ENCODE data around the gene KCNN1.
"Not testable (repeated sequence)": the region's sequence is repeated elsewhere in the genome, so short reads cannot be mapped to it uniquely, and the experiment has no call there.

The KCNN1 gene

DNA sequence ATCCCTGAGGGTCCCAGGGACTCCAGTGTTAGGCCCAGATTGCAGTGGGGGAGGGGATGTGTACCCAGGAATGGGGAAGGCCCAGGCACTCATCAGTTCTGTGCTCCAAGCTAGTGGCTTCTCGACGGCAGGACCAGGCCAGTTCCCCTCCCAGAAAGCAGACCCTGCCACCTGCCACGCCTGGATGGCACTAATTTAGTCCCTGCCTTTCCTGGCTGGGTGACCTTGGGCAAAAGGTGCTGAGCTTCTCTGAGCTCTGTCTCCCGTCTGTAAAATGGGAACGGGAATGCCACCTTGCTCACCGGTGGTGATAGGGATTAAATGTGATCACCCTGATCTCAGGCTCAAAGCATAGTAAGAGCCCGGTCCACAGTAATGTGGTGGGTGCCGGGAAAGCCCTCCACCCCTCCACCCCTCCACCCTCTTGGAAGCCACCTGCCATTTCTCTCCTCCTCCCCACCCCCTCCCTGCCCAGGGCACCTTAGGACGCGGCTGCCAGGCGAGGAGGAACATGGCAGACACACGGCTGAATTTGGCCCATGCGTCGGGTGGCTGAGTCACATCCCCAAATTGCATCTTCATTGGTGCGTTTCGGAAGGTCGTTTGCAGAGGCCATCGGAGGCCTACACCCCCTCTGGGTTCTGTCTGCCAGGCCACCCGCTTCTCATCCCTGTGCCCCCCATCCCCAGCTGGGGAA is 2.3 kb downstream of the KCNN1 start:
- no peak for DNase-seq (ENCODE audit: low read depth)

DNA sequence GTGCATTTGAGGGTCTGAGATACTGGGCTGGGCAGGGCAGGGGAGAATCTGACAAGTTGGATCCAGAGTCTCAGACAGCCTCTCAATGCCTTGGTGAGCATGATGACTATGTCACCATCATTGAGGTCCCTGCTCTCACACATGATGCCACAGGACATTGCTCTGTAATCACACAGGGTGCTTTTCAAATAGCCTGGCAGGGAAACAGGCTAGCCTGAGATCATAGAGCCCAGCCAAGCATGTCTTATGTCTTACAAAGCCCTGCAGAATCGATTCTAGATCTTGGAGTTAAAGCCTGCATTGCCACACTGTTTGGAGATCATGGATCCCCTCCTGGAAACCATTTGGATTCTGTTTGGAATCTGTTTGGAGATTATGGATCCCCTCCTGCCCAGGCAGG is 5.3 kb downstream of the KCNN1 start:
- DNase-seq (ENCODE audit: low read depth): no peak

DNA sequence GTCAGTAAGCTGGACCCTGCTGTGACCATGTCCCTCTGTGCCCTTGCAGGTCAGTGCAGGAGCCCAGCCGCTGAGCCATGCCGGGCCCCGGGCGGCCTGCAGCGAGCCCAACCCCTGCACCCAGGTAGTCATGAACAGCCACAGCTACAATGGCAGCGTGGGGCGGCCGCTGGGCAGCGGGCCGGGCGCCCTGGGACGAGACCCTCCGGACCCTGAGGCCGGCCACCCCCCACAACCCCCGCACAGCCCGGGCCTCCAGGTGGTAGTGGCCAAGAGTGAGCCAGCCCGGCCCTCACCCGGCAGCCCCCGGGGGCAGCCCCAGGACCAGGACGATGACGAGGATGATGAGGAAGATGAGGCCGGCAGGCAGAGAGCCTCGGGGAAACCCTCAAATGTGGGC is 6.9 kb downstream of the KCNN1 start:
- no peak for DNase-seq (ENCODE audit: low read depth)

DNA sequence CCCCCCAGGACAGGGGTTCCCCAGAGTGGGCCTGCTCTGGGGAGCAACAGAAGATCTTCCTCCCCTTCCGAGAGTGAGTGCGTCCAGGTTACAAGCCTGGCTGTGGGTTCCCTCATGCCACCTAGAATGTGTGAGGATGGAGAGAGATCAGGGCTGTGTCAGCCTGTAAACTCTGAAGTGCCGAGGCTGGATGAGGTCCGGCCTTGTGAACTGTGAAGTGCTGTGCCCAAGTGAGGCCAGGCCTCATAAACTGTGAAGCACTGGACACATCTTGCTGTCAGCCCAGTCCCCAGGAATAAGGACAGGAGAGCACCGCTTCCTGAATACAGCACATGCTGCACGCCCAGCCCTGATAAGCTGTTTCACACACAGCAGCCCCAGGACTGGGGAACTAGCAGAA is 7.6 kb downstream of the KCNN1 start:
- no peak for DNase-seq (ENCODE audit: low read depth)

DNA sequence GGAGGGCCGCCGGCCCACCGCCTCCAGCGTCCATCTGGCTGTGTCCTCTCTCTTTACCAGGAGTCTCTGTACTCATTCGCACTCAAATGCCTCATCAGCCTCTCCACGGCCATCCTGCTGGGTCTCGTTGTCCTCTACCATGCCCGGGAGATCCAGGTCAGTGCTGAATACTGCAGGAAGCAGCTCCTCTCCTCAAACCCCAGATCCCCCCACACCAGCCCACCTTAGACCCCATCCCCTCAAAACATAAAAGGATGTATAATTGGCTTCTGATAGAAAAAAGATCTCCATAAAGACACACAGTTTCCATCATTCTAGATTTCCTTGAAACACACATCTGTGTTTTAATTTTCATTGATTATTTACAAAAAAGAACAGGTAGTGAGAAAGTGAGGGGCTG is 8.1 kb downstream of the KCNN1 start:
- no peak for DNase-seq (ENCODE audit: low read depth)

DNA sequence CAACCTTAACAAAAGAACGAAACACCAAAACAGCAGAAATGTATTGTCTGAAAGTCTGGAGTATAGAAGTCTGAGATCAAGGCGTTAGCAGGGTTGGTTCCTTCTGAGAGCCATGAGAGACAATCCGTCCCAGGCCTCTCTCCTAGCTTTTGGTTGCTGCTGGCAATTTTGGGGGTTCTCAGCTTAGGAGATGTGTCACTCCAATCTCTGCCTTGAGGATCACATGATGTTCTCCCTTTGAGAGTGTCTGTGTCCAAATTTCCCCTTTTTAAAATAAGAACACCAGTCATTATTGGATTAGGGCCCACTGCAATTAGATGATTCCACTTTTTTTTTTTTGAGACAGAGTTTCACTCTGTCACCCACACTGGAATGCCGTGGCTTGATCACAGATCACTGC is 10.1 kb downstream of the KCNN1 start:
- no peak for DNase-seq (ENCODE audit: low read depth)

DNA sequence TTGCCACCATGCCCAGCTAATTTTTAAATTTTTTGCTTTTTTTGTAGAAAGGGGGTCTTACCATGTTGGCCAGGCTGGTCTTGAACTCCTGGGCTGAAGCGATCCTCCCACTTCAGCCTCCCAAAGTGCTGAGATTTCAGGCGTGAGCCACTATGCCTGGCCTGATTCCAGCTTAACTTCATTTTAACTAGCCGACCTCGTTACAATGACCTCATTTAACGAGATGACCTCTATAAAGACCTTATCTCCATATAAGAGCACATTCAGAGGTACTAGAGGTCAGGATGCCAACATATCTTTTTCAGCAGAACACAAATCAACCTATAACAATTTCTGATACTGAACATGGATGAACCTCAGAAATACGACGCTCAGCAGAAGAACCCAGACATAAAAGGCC is 10.6 kb downstream of the KCNN1 start:
- no peak for DNase-seq (ENCODE audit: low read depth)

DNA sequence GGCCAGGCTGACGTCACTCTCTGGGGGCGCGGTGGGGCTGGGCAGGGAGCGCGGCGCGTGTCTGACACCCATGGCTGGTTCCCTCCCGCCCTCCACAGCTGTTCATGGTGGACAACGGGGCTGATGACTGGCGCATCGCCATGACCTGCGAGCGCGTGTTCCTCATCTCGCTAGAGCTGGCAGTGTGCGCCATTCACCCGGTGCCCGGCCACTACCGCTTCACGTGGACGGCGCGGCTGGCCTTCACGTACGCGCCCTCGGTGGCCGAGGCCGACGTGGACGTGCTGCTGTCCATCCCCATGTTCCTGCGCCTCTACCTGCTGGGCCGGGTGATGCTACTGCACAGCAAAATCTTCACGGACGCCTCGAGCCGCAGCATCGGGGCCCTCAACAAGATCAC is 14.7 kb downstream of the KCNN1 start:
- DNase-seq (ENCODE audit: low read depth): no peak

DNA sequence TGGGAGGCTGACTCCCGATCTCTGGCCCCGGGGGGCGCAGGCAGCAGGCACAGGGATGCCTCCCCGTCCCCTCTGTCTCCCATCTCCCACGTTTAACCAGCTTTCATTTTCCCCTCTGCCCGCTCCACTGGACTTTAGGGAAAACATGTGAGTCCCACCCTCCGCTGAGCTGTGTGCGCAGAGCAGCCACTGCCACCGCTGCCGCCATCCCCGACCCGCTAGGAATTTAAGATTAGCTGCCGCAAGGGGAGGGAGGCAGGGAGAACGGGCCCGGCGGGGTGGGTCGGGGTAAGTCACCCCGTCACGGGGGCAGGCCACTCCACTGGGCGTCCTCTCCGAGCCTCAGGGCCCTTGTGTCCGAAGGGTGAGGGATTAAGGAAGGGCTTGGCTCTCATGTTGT is 15.5 kb downstream of the KCNN1 start:
- no peak for DNase-seq (ENCODE audit: low read depth)

DNA sequence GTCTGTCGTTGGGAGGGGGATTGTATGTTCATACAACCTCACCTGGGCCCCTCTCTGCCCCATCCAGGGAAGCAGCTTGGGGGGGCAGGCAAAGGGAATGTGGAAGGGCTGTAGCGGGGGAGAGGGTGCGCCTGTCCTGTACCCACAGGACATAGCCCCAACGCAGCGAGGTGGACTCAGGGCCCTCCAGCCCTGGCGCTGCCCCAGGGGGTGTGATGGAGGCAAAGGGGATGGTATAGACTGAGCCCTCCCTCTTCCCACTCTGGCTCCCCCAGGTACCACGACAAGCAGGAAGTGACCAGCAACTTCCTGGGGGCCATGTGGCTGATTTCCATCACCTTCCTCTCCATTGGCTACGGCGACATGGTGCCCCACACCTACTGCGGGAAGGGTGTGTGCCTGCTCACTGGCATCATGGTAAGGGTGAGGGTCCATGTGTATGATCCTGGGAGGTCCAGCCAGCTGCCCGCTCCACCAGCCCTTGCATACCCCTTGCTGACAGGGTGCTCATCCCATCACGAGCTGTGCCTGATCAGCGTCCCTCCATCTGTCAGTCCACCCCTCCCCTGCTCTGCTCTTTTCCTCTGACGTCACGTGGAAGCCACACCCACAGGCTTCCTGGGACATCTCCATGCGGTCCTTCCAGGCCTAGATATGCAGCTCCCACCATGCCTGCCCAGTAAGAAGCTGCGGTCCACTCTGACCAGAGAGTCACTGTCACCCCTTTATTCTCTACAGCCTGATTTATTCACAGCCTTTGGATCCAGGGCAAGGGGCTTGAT is 18.3 kb downstream of the KCNN1 start:
- DNase-seq (ENCODE audit: low read depth): no peak

DNA sequence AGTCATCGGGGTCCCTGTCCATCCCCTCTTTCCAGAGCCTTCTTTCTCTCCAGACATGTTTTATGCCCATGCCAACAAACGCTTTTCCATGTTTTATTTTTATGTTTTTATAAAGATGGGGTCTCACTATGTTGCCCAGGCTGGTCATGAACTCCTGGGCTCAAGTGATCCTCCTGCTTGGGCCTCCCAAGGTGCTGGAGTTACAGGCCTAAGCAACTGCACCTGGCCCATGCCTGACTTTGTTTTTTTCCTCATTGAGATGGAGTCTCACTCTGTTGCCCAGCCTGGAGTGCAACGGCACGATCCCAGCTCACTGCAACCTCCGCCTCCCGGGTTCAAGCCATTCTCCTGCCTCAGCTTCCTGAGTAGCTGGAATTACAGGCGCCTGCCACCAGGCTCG is 19.7 kb downstream of the KCNN1 start:
- DNase-seq (ENCODE audit: low read depth): not testable (repeated sequence)

DNA sequence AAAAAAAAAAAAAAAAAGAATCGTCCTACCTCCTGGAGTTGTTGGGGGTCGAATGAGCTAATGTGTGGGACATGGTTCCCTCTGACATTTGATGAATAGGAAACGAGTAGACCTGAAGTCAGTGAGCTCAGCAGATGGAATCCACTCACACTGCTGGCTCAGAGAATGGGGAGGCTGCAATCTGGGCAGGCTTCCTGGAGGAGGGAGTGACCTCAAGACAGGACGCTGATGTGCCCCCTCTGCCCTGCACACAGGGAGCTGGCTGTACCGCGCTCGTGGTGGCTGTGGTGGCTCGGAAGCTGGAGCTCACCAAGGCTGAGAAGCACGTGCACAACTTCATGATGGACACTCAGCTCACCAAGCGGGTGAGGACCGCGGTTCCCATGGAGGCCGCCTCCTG is 21.3 kb downstream of the KCNN1 start:
- DNase-seq (ENCODE audit: low read depth): no peak

DNA sequence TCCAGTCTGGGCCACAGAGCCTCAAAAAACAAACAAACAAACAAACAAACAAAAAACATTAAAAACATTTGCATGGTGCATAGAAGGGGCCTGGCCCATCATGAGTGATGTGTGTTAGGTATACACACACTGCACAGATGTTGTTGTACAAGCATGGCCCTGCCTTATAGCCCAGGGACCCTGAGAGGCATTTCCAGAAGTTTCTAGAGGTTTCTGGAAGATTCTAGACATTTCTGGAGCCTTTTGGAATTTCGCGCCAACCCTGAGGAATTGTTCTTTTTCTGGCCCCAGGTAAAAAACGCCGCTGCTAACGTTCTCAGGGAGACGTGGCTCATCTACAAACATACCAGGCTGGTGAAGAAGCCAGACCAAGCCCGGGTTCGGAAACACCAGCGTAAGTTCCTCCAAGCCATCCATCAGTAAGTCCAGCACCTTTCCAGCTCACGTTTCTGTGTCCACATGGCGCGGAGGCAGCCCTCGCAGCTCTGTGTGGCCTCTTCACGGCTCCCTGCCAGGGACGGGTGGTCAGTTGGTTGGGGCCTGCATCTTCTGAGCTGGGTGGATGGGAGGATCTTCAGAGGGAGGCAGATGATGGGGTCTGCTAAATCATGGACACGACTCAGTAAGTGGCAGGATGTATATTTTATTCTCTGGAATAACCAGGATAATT is 22.7 kb downstream of the KCNN1 start:
- DNase-seq (ENCODE audit: low read depth): no peak

DNA sequence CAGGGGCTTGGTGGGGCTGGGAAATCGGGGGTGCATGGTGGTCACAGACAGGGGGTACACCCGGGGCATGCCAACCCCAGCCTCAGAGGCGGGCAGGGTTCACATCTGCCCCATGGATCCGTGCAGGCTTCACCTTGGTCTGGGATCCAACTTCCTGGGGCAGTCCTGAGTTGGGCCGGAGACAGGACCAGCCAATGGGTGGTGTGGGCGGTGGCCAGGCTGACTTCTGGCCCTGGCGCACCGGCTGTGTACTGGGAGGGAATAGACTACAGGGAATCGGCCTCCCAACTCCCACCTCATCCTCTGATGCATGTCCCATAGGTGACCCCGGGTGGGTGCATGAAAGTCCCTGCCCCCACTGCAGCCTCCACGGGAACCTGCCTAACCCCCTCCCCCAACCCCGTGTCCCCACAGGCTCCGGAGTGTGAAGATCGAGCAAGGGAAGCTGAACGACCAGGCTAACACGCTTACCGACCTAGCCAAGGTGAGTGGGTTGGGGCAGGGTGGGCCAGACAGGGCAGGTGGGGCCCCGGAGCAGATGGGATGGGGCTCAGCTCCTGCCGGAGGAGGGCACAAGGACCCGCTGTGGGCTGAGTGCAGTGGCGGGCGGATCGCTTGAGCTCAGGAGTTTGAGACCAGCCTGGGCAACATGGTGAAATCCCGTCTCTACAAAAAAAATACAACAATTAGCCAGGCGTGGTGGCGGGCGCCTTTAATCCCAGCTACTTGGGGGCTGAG is 26.3 kb downstream of the KCNN1 start:
- no peak for DNase-seq (ENCODE audit: low read depth)

DNA sequence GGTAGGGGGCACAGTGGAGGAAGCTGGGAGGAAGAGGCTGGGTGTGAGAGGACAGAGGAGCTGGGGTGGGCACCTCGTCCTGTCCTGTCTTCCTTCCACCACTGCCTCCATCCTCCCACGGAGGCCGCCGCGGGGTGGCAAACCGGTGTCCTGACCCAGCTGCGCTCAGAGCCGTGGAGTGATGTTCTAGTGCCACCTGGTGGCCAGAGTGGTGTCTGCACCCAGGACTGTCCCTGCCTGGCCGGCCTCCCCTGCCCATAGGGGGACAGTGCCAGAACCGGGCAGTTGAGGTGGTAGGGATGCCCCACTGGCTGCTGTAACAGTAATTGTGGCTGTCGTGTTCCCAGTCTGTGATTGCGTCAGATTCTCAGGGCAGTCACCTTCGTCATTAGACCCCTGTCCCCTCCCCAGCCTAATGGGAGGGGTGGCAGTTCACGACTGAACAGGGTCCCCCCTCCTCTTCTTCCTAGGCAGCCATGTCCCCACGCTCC is 30.0 kb downstream of the KCNN1 start:
- peak; percentile 59 for DNase-seq (ENCODE audit: low read depth)

DNA sequence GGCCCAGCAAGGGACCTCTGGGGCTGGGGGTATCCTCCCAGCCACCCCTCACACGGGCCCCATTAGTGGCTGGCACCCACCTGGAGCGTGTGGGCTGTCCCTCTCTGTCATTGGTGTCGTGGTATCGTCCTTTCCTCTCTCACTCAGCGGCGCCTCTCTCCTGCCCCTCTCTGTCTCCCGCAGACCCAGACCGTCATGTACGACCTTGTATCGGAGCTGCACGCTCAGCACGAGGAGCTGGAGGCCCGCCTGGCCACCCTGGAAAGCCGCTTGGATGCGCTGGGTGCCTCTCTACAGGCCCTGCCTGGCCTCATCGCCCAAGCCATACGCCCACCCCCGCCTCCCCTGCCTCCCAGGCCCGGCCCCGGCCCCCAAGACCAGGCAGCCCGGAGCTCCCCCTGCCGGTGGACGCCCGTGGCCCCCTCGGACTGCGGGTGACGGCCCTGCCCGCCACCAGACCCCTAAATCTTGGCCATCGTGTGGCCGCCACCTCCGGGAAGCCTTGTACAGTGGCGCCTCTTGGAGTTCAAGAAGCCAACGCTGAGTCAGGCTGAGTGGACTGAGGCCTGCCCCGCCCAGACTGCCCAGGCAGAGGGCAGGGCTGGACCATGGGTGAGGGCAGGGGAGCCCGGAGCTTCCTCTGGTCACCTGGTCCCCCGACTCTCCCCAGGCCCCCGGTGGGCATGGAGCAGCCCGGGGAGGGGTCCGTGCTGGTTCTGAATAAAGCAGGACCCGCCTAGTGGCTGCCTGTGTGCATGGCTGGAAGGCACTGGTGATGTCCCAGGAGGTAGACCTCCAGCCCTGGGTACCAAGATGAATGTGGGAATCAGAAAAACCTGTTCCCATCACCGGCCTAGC is 31.3 kb downstream of the KCNN1 start:
- DNase-seq (ENCODE audit: low read depth): no peak

DNA sequence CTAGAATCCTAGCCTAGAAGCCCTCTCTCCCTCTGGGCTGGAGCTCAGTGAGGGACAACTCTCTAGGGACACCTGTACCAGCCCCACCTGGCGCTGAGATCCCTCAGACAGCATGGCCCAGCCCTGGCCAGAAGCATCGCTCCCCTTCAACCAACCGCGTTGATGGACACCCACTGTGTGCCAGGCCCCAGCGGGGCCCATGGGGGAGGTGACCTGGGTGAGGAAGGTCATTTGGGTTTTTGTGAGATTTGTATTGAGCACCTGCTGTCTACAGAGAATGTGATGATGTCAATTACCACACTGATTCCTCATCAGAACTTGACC is 31.9 kb downstream of the KCNN1 start:
- DNase-seq (ENCODE audit: low read depth): no peak

DNA sequence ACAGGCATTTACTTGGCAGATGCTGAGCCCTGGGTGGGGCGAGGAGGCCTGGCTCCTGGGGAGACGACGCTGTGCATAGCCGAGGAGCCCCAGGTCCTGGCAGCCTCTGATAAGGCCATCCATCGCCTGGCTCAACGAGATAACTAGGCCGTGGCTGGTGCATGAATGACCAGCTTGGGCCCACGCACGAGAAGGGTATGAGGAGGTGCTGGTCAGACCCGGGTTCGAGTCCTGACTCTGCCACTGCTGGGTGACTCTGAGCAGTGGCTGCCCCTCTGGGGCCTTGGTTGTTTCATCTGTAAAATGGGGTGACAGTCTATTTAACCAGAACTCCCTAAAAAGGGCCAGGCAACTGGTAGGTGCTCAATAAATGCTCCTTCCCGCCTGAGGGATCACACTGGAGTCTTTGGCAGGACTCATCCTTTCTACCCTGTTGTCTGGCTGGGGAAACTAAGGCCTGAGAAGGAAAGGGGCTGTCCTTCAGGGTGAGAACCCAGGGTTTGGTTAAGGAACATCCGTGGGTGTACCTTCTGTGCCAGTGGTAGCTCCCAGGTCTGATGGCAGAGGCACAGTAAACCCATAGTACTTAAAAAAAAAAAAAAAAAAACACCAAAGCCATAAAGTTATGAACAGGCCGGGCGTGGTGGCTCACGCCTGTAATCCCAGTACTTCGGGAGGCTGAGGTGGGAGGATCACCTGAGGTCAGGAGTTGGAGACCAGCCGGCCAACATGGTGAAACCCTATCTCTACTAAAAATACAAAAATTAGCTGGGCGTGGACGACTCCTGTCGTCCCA is 33.0 kb downstream of the KCNN1 start:
- DNase-seq (ENCODE audit: low read depth): no peak

DNA sequence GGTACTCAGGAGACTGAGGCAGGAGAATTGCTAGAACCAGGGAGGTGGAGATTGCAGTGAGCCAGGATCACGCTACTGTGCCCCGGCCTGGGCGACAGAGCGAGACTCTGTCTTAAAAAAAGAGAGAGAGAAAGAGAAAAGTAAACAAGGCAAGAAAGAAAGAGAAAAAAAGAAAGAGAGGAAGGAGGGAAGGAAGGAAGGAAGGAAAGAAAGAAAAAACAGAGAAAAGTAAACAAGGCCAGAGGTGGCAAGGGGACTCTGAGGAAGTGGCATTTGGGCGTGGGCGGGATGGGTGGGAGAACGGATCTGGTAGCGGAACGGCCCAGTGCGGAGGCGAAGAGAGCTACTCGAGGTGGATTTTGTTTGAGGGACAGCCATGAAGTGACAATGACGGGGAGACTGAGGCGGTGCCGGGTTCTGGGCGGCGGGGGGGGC is 33.6 kb downstream of the KCNN1 start:
- no peak for DNase-seq (ENCODE audit: low read depth)

DNA sequence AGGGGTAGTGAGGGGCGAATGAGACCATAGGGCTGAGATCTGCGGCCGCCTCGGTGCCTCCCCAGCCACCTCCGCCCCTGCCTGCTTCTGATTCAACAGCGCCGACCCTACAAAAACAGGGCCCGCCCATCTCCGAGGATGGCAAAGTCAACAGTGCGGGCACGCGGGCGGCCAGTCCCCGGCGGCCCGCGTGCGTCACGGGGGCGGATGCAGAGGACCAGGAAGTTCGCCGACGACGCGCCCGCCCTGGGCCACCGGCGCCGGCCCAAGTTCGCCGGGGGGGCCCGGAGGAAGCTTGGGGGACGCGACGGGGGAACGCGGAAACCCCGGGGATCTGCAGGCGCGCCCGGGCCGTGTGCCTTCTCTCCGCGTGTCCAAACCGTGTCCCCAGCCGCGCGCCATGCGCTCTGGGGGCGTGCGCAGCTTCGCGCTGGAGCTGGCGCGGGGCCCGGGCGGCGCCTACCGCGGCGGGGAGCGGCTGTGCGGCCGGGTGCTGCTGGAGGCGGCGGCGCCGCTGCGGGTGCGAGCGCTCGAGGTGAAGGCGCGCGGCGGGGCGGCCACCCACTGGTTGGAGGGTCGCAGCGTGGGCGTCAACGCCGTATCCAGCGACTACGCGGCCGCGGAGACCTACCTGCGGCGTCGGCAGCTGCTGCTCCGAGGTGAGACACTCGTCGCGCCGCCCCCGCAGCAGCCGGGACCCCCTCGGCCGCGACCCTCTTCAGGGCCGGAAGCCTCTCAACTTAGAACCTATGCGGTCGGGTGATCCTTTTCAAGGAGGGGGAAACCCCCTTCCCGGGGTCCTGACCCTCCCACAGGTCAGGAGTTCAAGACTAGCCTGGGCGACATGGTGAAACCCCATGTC is 34.2 kb downstream of the KCNN1 start:
- DNase-seq (ENCODE audit: low read depth): peak; percentile 98
